ENCODE measurements around the gene SNRPD3.

Gene SNRPD3

DNA sequence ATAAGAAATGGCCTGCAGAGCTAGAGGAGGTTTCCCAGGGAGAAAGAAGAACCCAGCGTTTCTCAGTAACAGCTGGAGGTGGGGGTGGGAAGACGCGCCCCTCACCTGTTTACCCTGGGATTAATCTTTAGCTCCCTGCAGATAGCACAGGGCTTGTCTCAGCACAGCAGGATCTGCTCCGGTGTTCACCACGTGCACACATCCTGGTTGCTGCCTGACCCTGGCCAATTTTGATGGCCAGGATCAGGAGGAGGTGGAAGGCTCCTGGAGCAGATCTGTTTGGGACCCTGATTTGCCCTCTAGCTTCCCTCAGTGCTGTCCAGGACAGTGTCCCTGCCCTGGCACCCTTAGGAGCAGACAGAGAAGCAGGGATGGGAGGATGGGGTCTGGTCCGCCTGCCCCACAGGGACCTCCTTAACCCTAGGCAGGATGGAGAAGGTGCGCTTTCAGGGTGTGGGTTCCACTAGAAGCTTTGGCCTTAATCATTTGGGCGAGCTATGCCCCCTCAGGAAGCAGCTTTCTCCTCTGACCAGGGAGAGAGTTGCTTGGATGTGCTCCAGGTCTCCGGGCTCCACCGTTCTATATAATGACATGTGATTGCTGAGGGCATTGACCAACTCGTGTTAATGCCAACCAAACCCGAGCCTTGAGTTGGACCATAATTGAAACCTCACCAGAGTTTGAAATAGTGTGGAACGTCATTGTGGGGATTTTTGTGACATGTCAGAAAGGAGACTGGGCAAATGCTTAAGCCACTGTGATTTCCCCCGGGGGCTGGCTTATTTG is 41.4 kb upstream of the SNRPD3 start:
- Histone ChIP-seq H3K4me1 (ENCODE audit: low read length) (peaks cover 41% of the 10 kb centered on the region), H3K9ac (ENCODE audit: low read length) (no peak overlapping the region), H4K20me1 (ENCODE audit: insufficient read depth, low read length) (no peaks in the 10 kb centered on the region), H3K27me3 (ENCODE audit: low read depth, low read length) (peaks cover 12% of the 10 kb centered on the region; the same call in 1 of the 2 replicates), H3K4me2 (ENCODE audit: low read length) (peak overlapping the region; percentile 34), H3K79me2 (ENCODE audit: low read length) (no peaks in the 10 kb centered on the region), H3K27ac (ENCODE audit: low read length) (no peak overlapping the region), H3K4me3 (ENCODE audit: low read length) (no peak overlapping the region), H2AFZ (ENCODE audit: low read depth, low read length) (no peak overlapping the region), H3K9me3 (ENCODE audit: insufficient read depth, low read length) (no peaks in the 10 kb centered on the region), H3K36me3 (replicated peaks; ENCODE audit: low read depth, low read length) (no peaks in the 10 kb centered on the region)
- TF ChIP-seq, protein P1, sequence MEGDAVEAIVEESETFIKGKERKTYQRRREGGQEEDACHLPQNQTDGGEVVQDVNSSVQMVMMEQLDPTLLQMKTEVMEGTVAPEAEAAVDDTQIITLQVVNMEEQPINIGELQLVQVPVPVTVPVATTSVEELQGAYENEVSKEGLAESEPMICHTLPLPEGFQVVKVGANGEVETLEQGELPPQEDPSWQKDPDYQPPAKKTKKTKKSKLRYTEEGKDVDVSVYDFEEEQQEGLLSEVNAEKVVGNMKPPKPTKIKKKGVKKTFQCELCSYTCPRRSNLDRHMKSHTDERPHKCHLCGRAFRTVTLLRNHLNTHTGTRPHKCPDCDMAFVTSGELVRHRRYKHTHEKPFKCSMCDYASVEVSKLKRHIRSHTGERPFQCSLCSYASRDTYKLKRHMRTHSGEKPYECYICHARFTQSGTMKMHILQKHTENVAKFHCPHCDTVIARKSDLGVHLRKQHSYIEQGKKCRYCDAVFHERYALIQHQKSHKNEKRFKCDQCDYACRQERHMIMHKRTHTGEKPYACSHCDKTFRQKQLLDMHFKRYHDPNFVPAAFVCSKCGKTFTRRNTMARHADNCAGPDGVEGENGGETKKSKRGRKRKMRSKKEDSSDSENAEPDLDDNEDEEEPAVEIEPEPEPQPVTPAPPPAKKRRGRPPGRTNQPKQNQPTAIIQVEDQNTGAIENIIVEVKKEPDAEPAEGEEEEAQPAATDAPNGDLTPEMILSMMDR (IDR thresholded peaks at IDR 0.05; ENCODE audit: low read depth, low read length), result no peak

DNA sequence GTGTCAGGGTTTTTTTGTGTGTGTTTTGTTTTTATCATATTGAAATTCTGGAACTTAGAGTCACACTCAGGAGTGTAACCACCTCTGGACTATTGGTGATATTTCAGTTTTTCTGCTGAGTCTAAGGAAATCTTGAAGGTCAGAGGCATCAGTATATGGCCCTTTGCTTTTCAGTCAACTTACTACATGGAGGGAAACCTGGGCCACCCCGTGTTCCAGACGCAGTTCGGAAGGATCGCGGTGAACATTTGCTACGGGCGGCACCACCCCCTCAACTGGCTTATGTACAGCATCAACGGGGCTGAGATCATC is 40.8 kb upstream of the SNRPD3 start:
- Histone ChIP-seq H3K36me3 (replicated peaks; ENCODE audit: low read depth, low read length) (no peaks in the 10 kb centered on the region), H3K4me1 (ENCODE audit: low read length) (peaks cover 41% of the 10 kb centered on the region), H3K27me3 (ENCODE audit: low read depth, low read length) (peaks cover 12% of the 10 kb centered on the region; the same call in 1 of the 2 replicates), H3K9me3 (ENCODE audit: insufficient read depth, low read length) (no peaks in the 10 kb centered on the region), H3K9ac (ENCODE audit: low read length) (no peak overlapping the region), H2AFZ (ENCODE audit: low read depth, low read length) (no peak overlapping the region), H3K4me2 (ENCODE audit: low read length) (peak overlapping the region; percentile 34), H3K4me3 (ENCODE audit: low read length) (no peak overlapping the region), H3K79me2 (ENCODE audit: low read length) (no peaks in the 10 kb centered on the region), H3K27ac (ENCODE audit: low read length) (no peak overlapping the region), H4K20me1 (ENCODE audit: insufficient read depth, low read length) (no peaks in the 10 kb centered on the region)
- TF ChIP-seq, protein P1 (IDR thresholded peaks at IDR 0.05; ENCODE audit: low read depth, low read length), result no peak
- TF ChIP-seq EZH2phosphoT487 (IDR thresholded peaks at IDR 0.05; ENCODE audit: low read depth), result no peak

DNA sequence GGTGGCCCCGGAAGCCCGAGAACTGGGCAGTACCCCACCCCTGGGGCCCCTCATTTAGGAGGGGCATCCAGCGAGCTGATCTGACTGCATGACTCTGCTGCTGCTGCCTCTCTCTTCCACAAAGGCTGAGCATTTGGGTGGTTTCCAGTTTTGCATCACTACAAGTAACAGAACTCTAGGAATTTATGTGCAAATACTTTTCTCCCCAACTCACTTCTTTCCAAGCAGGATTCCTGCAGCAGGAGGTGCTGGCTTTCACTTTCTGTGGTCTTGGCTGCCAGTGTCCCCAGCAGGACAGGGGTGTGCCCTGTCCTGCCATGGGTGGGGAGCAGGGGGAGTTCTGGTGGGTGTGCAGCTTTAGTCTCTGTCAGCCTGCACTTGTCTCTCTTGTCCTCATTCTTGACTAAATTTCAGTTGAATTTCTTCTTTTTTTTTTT is 39.5 kb upstream of the SNRPD3 start:
- Histone ChIP-seq H3K4me3 (ENCODE audit: low read length) (no peak overlapping the region), H3K4me2 (ENCODE audit: low read length) (peak overlapping the region; percentile 25; the same call in 1 of the 2 replicates)

DNA sequence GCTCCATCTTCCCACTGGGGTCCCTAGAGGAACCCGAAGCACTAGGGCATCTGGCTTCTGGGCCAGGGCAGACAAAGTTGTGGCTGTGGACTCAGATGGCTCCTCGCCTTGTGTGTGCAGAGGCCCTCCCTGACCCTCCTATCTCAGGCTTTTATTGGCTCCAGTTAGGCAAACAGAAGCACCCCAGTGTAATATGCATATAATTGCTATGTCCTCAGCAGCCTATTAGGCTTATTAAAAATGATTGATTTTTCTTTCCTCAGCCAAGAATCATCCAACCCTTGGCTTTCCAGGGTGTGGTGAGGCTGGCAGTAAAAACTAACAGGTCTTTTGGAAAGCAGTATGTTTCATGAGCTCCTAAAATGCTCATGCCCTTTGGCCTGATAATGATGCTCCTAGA is 38.4 kb upstream of the SNRPD3 start:
- Histone ChIP-seq H2AFZ (ENCODE audit: low read depth, low read length) (no peak overlapping the region), H3K9me3 (ENCODE audit: insufficient read depth, low read length) (no peaks in the 10 kb centered on the region), H3K4me1 (ENCODE audit: low read length) (peaks cover 33% of the 10 kb centered on the region), H3K27ac (ENCODE audit: low read length) (no peak overlapping the region), H3K4me2 (ENCODE audit: low read length) (no peak overlapping the region), H3K79me2 (ENCODE audit: low read length) (no peaks in the 10 kb centered on the region), H3K4me3 (ENCODE audit: low read length) (no peak overlapping the region), H3K36me3 (replicated peaks; ENCODE audit: low read depth, low read length) (no peaks in the 10 kb centered on the region), H4K20me1 (ENCODE audit: insufficient read depth, low read length) (no peaks in the 10 kb centered on the region), H3K9ac (ENCODE audit: low read length) (no peak overlapping the region), H3K27me3 (ENCODE audit: low read depth, low read length) (peaks cover 5% of the 10 kb centered on the region; the same call in 1 of the 2 replicates)
- no peak for TF ChIP-seq EZH2phosphoT487 (IDR thresholded peaks at IDR 0.05; ENCODE audit: low read depth)
- TF ChIP-seq, protein P1 (IDR thresholded peaks at IDR 0.05; ENCODE audit: low read depth, low read length), result no peak

More for the DNA sequence above, 39.5 kb upstream of the SNRPD3 start:
- Histone ChIP-seq H3K9me3 (ENCODE audit: insufficient read depth, low read length) (no peaks in the 10 kb centered on the region), H3K27ac (ENCODE audit: low read length) (no peak overlapping the region), H3K79me2 (ENCODE audit: low read length) (no peaks in the 10 kb centered on the region), H4K20me1 (ENCODE audit: insufficient read depth, low read length) (no peaks in the 10 kb centered on the region), H3K4me1 (ENCODE audit: low read length) (peaks cover 32% of the 10 kb centered on the region), H2AFZ (ENCODE audit: low read depth, low read length) (no peak overlapping the region), H3K27me3 (ENCODE audit: low read depth, low read length) (peaks cover 5% of the 10 kb centered on the region; the same call in 1 of the 2 replicates), H3K36me3 (replicated peaks; ENCODE audit: low read depth, low read length) (no peaks in the 10 kb centered on the region), H3K9ac (ENCODE audit: low read length) (no peak overlapping the region)
- TF ChIP-seq EZH2phosphoT487 (IDR thresholded peaks at IDR 0.05; ENCODE audit: low read depth), result no peak
